HS-27A (cell line): Measurements from ENCODE around the gene MAGI2.

Source experiments
- DNase-seq: peaks from one replicate; pipeline ENCODE4 v3.0.0-alpha.2; 2012; ENCODE audit warnings: low read depth, missing footprints

MAGI2 gene

GRCh38 chr7:79376299-79377025 is 77.0 kb downstream of the MAGI2 start:
- no peak for DNase-seq

GRCh38 chr7:79361214-79361613 is 92.3 kb downstream of the MAGI2 start:
- DNase-seq = no peak

- DNase-seq = no peak
These were observed 93.6 kb downstream of the MAGI2 start for GRCh38 chr7:79359827-79360226.

DNA sequence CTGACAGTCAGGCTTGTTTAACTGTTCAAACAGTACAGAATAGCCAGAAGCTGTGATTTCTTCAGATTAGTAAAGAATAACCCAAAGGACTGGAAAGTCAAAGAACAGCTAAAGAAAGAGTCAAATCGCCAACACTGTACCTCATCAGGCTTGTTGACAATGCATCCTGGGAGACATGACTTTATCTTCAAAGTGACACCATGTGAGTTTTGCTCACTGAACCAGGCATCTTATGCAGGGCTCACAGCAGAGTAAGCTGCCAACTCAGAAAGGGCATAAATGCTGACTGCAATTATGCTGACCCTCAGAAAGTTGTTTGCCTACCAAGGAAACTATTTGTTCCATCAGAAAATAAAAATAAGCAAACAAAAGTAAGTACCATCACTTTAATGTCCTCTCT is 96.4 kb downstream of the MAGI2 start:
- DNase-seq = no peak

GRCh38 chr7:79353720-79354468 is 99.6 kb downstream of the MAGI2 start:
- DNase-seq = no peak

- no peak for DNase-seq
These were observed 101.1 kb downstream of the MAGI2 start for GRCh38 chr7:79352323-79352722.

DNA sequence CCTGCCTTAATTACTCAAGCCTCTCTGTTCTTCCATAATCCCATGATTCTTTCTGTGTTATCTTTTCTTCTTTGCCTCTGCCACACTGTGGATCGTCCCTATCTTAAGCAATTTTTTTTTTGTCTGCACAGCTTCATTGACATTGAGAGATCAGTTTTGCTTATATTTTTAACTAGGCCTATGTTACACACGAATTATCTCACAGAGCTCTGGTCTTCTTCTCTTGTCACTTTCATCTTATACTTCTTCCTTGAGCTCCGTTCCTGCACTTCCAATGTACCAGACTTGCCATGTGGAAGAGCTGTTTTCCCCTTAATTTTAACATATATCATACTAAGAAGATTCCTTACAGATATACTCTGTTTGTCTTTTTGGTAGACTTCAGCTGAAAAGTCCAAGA is 106.1 kb downstream of the MAGI2 start:
- DNase-seq = no peak

GRCh38 chr7:79341902-79342301 is 111.6 kb downstream of the MAGI2 start:
- no peak for DNase-seq

DNA sequence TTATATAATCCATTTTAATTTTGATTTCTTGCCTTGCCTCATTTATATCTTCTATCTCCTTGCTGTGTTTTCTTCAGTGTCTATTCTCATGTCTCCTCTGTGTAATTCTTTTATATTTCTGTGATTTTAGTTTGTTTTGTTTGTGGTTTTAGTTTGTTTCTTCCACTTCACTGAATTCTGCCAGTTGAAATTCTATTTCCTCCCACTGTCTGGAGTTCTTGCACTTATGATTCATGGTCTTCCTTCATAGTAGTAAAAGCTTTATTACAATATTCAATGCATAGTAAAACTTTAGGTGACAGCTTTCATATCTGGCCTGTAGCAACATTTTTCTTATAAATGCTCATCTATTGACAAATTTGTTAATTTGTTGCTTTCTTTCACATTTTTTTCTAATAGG is 113.3 kb downstream of the MAGI2 start:
- no peak for DNase-seq

GRCh38 chr7:79339208-79339925 is 114.1 kb downstream of the MAGI2 start:
- no peak for DNase-seq

DNA sequence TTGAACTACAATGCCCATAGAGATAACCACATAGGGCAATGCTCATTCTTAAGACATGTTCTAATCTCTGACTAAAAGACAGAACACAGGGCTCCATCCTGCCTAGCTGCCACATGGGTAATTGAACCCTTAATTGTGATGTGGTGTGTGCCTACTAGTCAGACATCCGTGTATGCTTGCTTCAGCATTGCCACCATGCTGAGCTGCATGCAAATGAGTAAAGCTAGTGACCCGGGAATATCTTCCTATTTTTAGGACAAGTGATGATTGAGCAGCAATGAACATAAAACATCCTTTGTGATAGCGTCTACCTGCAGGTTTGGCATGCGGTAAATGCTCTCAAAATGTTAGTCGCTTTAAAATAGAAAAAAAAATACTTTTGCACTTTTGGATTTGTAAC is 115.8 kb downstream of the MAGI2 start:
- DNase-seq = no peak

GRCh38 chr7:79334841-79335240 is 118.6 kb downstream of the MAGI2 start:
- no peak for DNase-seq

- no peak for DNase-seq
These were observed 119.1 kb downstream of the MAGI2 start for GRCh38 chr7:79334334-79334733.

- DNase-seq = no peak
These were observed 121.4 kb downstream of the MAGI2 start for GRCh38 chr7:79332091-79332490.

- DNase-seq = no peak
These were observed 124.0 kb downstream of the MAGI2 start for GRCh38 chr7:79329464-79329863.

DNA sequence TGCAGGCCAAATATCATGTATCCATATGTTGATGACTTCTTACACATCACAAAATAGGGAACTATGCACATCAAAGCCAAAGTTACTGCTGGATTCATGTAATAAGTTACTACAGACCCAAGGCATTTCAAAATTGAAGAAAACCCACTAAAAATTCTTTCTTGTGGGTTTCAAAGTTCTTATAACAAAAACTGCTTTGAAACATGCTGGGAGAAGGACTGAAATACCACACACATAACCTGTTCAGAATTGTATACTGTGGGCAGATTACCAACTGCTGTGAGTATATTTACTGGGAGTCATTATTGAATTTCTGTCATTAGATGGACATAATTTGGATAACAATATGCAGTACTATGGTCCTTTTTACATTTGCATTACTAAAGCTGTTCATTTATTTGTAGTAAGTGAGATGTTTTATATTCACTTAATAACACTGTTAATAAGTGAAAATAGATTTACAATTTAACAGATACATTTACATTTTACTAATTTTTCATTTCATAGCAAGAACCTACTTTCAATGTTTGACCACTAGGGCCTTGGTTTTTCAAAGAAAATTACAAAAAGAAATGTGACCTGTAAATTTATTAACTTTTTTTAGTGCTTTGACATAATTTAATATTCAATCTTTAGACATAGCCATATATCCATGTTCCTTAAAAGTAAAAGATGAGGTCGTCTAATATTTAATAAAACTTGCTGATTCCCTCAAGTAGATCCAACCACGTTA is 132.6 kb downstream of the MAGI2 start:
- no peak for DNase-seq

DNA sequence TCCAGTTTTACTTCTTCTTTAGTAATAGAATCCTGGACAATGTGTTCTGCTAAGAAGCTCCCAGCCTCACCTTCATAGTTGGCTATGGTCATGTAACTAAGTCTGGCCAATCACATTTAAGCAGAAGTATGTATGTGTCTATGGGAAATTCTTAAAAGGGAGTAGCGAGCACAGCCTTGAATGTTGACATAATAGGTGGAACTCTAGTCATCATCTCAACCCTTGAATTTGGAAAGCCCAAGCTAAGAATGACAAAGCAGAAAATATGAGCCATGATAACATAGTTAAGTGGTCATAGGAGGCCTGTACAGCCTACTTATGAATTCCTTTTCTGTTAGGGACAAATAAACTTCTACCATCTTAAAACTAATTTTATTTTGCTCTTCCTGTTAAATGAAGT is 134.1 kb downstream of the MAGI2 start:
- DNase-seq = no peak

GRCh38 chr7:79317728-79318127 is 135.7 kb downstream of the MAGI2 start:
- peak; percentile 66 for DNase-seq

- DNase-seq = no peak
These were observed 141.4 kb downstream of the MAGI2 start for GRCh38 chr7:79312022-79312421.

GRCh38 chr7:79308192-79308591 is 145.3 kb downstream of the MAGI2 start:
- no peak for DNase-seq

DNA sequence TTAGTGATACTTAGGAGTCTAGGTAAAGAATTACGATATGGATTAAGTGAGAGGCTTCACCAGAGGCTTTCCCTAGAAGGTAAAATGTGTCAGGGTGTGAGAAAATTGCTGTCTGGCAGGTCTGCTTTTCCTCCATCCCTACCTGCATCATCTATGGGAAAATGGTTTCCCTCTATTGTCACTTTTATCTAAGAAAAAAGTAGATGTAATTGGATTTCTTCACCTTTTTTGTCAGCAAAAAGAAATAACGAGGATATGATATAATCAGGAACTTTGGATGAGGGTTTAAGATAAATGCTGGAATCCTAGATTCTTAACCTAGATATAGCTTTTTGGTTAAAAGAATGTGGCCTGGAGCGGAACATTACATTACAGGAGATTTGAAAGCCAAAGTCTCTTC is 146.1 kb downstream of the MAGI2 start:
- no peak for DNase-seq

DNA sequence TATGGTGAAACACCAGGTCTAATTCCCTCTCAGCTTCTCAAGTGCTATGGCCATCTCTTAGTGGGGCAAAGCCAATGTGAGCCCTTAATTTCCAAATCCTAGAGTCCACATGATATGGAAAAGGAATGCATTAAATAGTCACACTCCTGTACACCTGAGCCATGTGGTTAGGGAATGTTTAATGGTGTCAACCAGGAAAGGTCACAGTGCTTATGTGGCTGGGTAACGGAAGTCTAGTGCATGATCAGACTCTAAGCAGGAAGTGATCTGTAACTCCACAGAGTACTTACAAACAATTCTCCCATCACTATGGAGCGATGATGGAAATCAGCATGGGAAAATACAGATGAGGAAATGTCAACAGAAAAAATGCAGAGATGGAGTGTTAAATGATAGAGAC is 148.8 kb downstream of the MAGI2 start:
- DNase-seq = no peak
